ENCODE results near the gene TDRD15.
"Not testable (repeated sequence)": the region's sequence is repeated elsewhere in the genome, so short reads cannot be mapped to it uniquely, and the experiment has no call there.

The TDRD15 gene

GRCh38 chr2:21148718-21149117 is 24.9 kb downstream of the TDRD15 start:
- DNase-seq: no peak

GRCh38 chr2:21151234-21151633 is 27.5 kb downstream of the TDRD15 start:
- not testable (repeated sequence) for DNase-seq

GRCh38 chr2:21155365-21156136 is 31.8 kb downstream of the TDRD15 start:
- DNase-seq: no peak

- no peak for DNase-seq
Measured at GRCh38 chr2:21161122-21161521, 37.4 kb downstream of the TDRD15 start.

GRCh38 chr2:21161832-21162614 is 38.3 kb downstream of the TDRD15 start:
- no peak for DNase-seq

- no peak for DNase-seq
Measured at GRCh38 chr2:21162615-21162878, 38.8 kb downstream of the TDRD15 start.

GRCh38 chr2:21163213-21163612 is 39.4 kb downstream of the TDRD15 start:
- DNase-seq: no peak

- no peak for DNase-seq
Measured at GRCh38 chr2:21165350-21165749, 41.6 kb downstream of the TDRD15 start.

GRCh38 chr2:21175895-21176646 is 52.3 kb downstream of the TDRD15 start:
- no peak for DNase-seq

GRCh38 chr2:21181957-21182356 is 58.2 kb downstream of the TDRD15 start:
- DNase-seq: no peak

- no peak for DNase-seq
Measured at GRCh38 chr2:21183306-21183705, 59.5 kb downstream of the TDRD15 start.

GRCh38 chr2:21183726-21184125 is 60.0 kb downstream of the TDRD15 start:
- DNase-seq: no peak

- DNase-seq: no peak
Measured at GRCh38 chr2:21191535-21191934, 67.8 kb downstream of the TDRD15 start.

Data from activated T-cell treated with anti-CD3 and anti-CD28 coated beads, Interleukin-2, amount 50 U/mL, for 48 hours (primary cell).